SK-N-SH treated with all-trans-retinoic acid at 6 μM for 48 hours (cell line): ENCODE results near the gene CHRNE.

Experiments
- ARNTL ChIP-seq: fragments of 450-650 bp; formaldehyde crosslinking; IDR thresholded peaks from 2 replicates; pipeline ENCODE4 v1.5.0; 2020; ENCODE audit warnings: low read depth, mild to moderate bottlenecking, moderate library complexity, borderline replicate concordance
- ESRRG ChIP-seq: fragments of 250-450 bp; sonication (Bioruptor Pico); IDR thresholded peaks from 2 replicates; pipeline ENCODE4 v1.6.1; 2021; ENCODE audit warnings: mild to moderate bottlenecking
- ZC3H10 ChIP-seq: fragments of 250-450 bp; sonication (Bioruptor Pico); IDR thresholded peaks from 2 replicates; pipeline ENCODE4 v1.5.1; 2021; ENCODE audit warnings: mild to moderate bottlenecking, moderate library complexity
- ZFP30 ChIP-seq: fragments of 450-650 bp; formaldehyde crosslinking; IDR thresholded peaks from 2 replicates; pipeline ENCODE4 v1.5.0; 2022; ENCODE audit warnings: mild to moderate bottlenecking, moderate library complexity
- ZNF565 ChIP-seq: fragments of 450-650 bp; formaldehyde crosslinking; conservative IDR thresholded peaks from 2 replicates; pipeline ENCODE4 v1.5.0; 2020; ENCODE audit warnings: low read depth, mild to moderate bottlenecking, moderate library complexity
- TF ChIP-seq, protein P1 (sequence below): fragments of 250-450 bp; sonication (Bioruptor Pico); IDR thresholded peaks from 2 replicates; pipeline ENCODE4 v1.5.1; 2020; ENCODE audit warnings: low read depth, mild to moderate bottlenecking, moderate library complexity

DNA sequence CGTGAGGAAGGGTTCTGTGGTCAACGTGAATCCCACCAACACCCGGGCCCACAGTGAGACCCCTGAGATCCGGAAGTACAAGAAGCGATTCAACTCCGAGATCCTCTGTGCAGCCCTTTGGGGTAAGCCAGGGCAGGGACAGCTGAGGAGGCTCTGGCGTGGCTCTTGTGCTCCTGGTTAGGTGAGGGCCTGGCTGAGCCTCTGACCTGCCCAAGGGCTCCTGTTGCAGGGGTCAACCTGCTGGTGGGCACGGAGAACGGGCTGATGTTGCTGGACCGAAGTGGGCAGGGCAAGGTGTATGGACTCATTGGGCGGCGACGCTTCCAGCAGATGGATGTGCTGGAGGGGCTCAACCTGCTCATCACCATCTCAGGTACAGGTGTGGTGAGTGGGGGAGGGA is 7.8 kb downstream of the CHRNE start:
- TF ChIP-seq ZC3H10 (CRISPR knock-in tag) (no peak), ZNF565 (CRISPR knock-in tag) (no peak), ZFP30 (CRISPR knock-in tag) (no peak), ARNTL (CRISPR knock-in tag) (no peak), ESRRG (no peak)
- TF ChIP-seq, protein P1, sequence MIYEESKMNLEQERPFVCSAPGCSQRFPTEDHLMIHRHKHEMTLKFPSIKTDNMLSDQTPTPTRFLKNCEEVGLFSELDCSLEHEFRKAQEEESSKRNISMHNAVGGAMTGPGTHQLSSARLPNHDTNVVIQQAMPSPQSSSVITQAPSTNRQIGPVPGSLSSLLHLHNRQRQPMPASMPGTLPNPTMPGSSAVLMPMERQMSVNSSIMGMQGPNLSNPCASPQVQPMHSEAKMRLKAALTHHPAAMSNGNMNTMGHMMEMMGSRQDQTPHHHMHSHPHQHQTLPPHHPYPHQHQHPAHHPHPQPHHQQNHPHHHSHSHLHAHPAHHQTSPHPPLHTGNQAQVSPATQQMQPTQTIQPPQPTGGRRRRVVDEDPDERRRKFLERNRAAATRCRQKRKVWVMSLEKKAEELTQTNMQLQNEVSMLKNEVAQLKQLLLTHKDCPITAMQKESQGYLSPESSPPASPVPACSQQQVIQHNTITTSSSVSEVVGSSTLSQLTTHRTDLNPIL (CRISPR knock-in tag), result no peak
